HepG2 (cell line): ENCODE data around the gene USP5. TPM values are rescaled to one million over a fixed set of nuclear protein-coding genes. Genes with fewer than 3 reads are reported as not detected.

ENCODE experiments used
- CREB1 ChIP-seq, 2 experiments: fragments of 450-650 bp in 1 of 2; IDR thresholded peaks; 2 replicates each; pipeline ENCODE4 v1.6.1; 2016 to 2017; ENCODE audit warnings: control low read depth in 1 of 2, mild to moderate bottlenecking in 1 of 2, missing compliant biosample characterization in 1 of 2, missing genetic modification characterization in 1 of 2
- DMTF1 ChIP-seq: sonication (generic); formaldehyde crosslinking; IDR thresholded peaks from 2 replicates; pipeline ENCODE4 v1.4.0; 2020; ENCODE audit warnings: mild to moderate bottlenecking, missing genetic modification reagents
- DR1 ChIP-seq: sonication (generic); formaldehyde crosslinking; IDR thresholded peaks from 2 replicates; pipeline ENCODE4 v1.8.0; 2021; ENCODE audit warnings: mild to moderate bottlenecking, missing genetic modification reagents, inconsistent platforms
- FOXM1 ChIP-seq: sonication (generic); formaldehyde crosslinking; IDR thresholded peaks from 2 replicates; pipeline ENCODE4 v1.5.0; 2020; ENCODE audit warnings: missing genetic modification reagents
- GABPB1 ChIP-seq: IDR thresholded peaks from 2 replicates; pipeline ENCODE4 v1.6.1; 2016; ENCODE audit warnings: mild to moderate bottlenecking, missing genetic modification reagents, moderate library complexity, missing compliant biosample characterization
- HDAC1 ChIP-seq: sonication (generic); formaldehyde crosslinking; IDR thresholded peaks from 2 replicates; pipeline ENCODE4 v1.5.1; 2020; ENCODE audit warnings: mild to moderate bottlenecking, missing genetic modification reagents
- HDAC6 ChIP-seq: fragments of 200-600 bp; sonication (generic); IDR thresholded peaks from 2 replicates; pipeline ENCODE4 v1.7.0; 2017; ENCODE audit warnings: mild to moderate bottlenecking, antibody characterized with exemption, low read length, low read depth
- HNF4G ChIP-seq, 2 experiments: sonication (generic) in 1 of 2; formaldehyde crosslinking in 1 of 2; IDR thresholded peaks; 2 replicates each; pipeline versions ENCODE4 v1.4.0 to v1.6.1; 2011 to 2020; ENCODE audit warnings: borderline replicate concordance in 2 of 2, low read depth in 2 of 2, mild to moderate bottlenecking in 2 of 2, low read length in 1 of 2, missing genetic modification reagents in 1 of 2, moderate library complexity in 1 of 2
- KLF11 ChIP-seq: IDR thresholded peaks from 2 replicates; pipeline ENCODE4 v1.6.1; 2016; ENCODE audit warnings: missing compliant biosample characterization
- PHF20 ChIP-seq: sonication (generic); formaldehyde crosslinking; IDR thresholded peaks from 2 replicates; pipeline ENCODE4 v1.5.0; 2020; ENCODE audit warnings: mild to moderate bottlenecking, missing genetic modification reagents
- PHF21A ChIP-seq: sonication (generic); formaldehyde crosslinking; IDR thresholded peaks from 2 replicates; pipeline ENCODE4 v1.5.0; 2020; ENCODE audit warnings: mild to moderate bottlenecking, missing genetic modification reagents
- PRPF4 ChIP-seq: fragments of 200-400 bp; formaldehyde crosslinking; IDR thresholded peaks from 2 replicates; pipeline ENCODE4 v1.6.1; 2016; ENCODE audit warnings: low read length, low read depth; ENCODE audit not compliant: poor library complexity, severe bottlenecking
- RFX1 ChIP-seq: fragments of 450-650 bp; IDR thresholded peaks from 2 replicates; pipeline ENCODE4 v1.6.1; 2017
- RNF2 ChIP-seq: fragments of 450-650 bp; conservative IDR thresholded peaks from 2 replicates; pipeline ENCODE4 v1.6.1; 2016; ENCODE audit warnings: low read depth
- ZIK1 ChIP-seq: sonication (generic); formaldehyde crosslinking; IDR thresholded peaks from 2 replicates; pipeline ENCODE4 v1.5.0; 2020; ENCODE audit warnings: mild to moderate bottlenecking, low read depth, missing genetic modification reagents, borderline replicate concordance
- ZNF136 ChIP-seq: sonication (generic); formaldehyde crosslinking; IDR thresholded peaks from 2 replicates; pipeline ENCODE4 v1.8.1; 2022; ENCODE audit warnings: low read depth, mild to moderate bottlenecking, moderate library complexity, missing genetic modification reagents
- ZNF256 ChIP-seq: sonication (generic); formaldehyde crosslinking; conservative IDR thresholded peaks from 2 replicates; pipeline ENCODE4 v1.4.0; 2020; ENCODE audit warnings: missing genetic modification reagents
- ZNF619 ChIP-seq: sonication (generic); formaldehyde crosslinking; IDR thresholded peaks from 2 replicates; pipeline ENCODE4 v1.4.0; 2020; ENCODE audit warnings: mild to moderate bottlenecking, missing genetic modification reagents
- ZNF644 ChIP-seq: IDR thresholded peaks from 2 replicates; pipeline ENCODE4 v1.6.1; 2016; ENCODE audit warnings: low read depth
- ZSCAN20 ChIP-seq: sonication (generic); formaldehyde crosslinking; IDR thresholded peaks from 2 replicates; pipeline ENCODE4 v1.4.0; 2020; ENCODE audit warnings: missing genetic modification reagents, mild to moderate bottlenecking, borderline replicate concordance
- polyA plus RNA-seq, 8 experiments: library from polyadenylated mRNA; depleted of rRNA in 3 of 8; stranded (reverse) in 7 of 8; unstranded in 1 of 8; fragments of >200 nt; fragmentation: Illumina TruSeq in 4 of 8; extraction: Trizol in 4 of 8; gene quantifications; 2 replicates each; pipeline versions ENCODE4 v1.2.1 to v1.2.3, GENCODE V29; 2011 to 2016; ENCODE audit warnings: low read depth in 4 of 8, missing spikeins in 1 of 8, mixed read lengths in 1 of 8; ENCODE audit not compliant: insufficient read depth in 1 of 8
- total RNA-seq, 5 experiments: library from RNA; depleted of rRNA; stranded (reverse); fragments of >200 nt; fragmentation: Illumina TruSeq; extraction: Trizol; gene quantifications; 2 replicates each; pipeline ENCODE4 v1.2.3, GENCODE V29; 2016; ENCODE audit warnings: low read depth in 1 of 5
- TF ChIP-seq, protein P1 (sequence below): sonication (generic); formaldehyde crosslinking; IDR thresholded peaks from 2 replicates; pipeline ENCODE4 v1.5.0; 2020; ENCODE audit warnings: mild to moderate bottlenecking, missing genetic modification reagents, borderline replicate concordance

USP5 gene
- total and polyA plus RNA-seq, 2 of the 13 experiments (the other 11 are each of a cell fraction or from before 2014, with no cell fraction given): 39.6 to 56.0 TPM

DNA sequence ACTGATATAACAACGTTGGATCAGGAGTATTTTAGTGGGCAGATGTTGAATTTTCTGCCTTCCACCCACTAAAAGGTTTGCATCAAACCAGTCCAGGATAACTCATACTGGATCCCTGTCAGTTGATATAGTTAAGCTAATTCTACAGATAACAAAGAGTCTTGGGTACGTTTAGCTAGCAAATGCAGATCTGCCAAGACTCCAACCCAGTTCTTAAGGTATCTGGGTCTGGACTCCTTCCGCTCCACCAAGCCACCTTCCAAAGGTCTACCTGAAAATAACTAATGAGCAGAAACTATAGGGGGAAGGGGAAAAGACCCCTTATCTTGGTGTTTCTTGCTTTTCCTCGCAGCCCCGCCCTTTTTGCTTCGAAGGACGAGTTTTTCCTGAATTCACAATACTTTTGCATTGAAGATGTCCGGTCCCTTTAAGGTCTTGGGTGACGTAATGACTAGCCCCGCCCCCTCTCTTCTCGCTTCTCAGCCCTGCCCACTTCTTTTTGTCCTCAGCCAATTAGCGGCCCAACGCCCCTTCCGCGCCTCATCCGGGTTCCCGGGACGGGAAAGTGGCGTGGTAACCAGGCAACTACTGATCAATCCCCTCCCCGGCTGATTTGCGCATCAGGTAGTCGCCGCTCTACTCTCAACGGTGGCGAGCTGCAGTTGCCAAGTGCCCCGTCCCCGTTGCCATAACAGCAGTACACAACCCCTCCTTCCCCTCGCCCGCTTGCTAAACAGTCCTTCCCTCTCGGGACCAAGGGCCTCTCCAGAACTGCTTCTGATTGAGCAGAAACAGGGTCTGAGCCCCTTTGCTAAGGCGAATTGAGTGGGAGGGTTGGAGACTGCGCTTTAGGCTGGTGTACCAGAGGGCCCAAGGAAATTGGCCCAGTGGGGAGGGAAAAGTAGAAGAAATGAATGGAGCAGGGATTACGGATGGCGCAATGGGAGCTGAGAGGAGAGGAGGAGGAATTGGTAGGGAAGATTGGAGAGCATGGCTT is 52.6 kb downstream of the USP5 start, which contains the start of gene LRRC23 (continued):
- TF ChIP-seq PRPF4: no peak
- peak; percentile 61; the same call in 1 of the 2 replicates for TF ChIP-seq ZNF619 (CRISPR knock-in tag)
- no peak; the same call in 1 of the 2 replicates for TF ChIP-seq ZNF256 (CRISPR knock-in tag)
- TF ChIP-seq RFX1: peak; percentile 96
- TF ChIP-seq ZSCAN20 (CRISPR knock-in tag): no peak
- 0 out of 2 replicates have a peak, but pooled peaks have one; percentile 43 for TF ChIP-seq HDAC1 (CRISPR knock-in tag)
- TF ChIP-seq, protein P1, sequence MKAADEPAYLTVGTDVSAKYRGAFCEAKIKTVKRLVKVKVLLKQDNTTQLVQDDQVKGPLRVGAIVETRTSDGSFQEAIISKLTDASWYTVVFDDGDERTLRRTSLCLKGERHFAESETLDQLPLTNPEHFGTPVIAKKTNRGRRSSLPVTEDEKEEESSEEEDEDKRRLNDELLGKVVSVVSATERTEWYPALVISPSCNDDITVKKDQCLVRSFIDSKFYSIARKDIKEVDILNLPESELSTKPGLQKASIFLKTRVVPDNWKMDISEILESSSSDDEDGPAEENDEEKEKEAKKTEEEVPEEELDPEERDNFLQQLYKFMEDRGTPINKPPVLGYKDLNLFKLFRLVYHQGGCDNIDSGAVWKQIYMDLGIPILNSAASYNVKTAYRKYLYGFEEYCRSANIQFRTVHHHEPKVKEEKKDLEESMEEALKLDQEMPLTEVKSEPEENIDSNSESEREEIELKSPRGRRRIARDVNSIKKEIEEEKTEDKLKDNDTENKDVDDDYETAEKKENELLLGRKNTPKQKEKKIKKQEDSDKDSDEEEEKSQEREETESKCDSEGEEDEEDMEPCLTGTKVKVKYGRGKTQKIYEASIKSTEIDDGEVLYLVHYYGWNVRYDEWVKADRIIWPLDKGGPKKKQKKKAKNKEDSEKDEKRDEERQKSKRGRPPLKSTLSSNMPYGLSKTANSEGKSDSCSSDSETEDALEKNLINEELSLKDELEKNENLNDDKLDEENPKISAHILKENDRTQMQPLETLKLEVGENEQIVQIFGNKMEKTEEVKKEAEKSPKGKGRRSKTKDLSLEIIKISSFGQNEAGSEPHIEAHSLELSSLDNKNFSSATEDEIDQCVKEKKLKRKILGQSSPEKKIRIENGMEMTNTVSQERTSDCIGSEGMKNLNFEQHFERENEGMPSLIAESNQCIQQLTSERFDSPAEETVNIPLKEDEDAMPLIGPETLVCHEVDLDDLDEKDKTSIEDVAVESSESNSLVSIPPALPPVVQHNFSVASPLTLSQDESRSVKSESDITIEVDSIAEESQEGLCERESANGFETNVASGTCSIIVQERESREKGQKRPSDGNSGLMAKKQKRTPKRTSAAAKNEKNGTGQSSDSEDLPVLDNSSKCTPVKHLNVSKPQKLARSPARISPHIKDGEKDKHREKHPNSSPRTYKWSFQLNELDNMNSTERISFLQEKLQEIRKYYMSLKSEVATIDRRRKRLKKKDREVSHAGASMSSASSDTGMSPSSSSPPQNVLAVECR (CRISPR knock-in tag): peak; percentile 90
- TF ChIP-seq PHF20 (CRISPR knock-in tag): no peak
- peak; percentile 89 for TF ChIP-seq CREB1 (IDR thresholded peaks at IDR 0.05)
- TF ChIP-seq CREB1 (CRISPR knock-in tag; IDR thresholded peaks at IDR 0.05): peak; percentile 93
- TF ChIP-seq FOXM1 (CRISPR knock-in tag): no peak
- no peak for TF ChIP-seq PHF21A
- no peak for TF ChIP-seq DR1 (CRISPR knock-in tag)
- TF ChIP-seq KLF11 (CRISPR knock-in tag): no peak
- peak; percentile 42; the same call in 1 of the 2 replicates for TF ChIP-seq GABPB1 (CRISPR knock-in tag)
- no peak for TF ChIP-seq ZNF644
- peak; percentile 95; the same call in 1 of the 2 replicates for TF ChIP-seq DMTF1
- TF ChIP-seq HNF4G (IDR thresholded peaks at IDR 0.05; ENCODE audit: borderline replicate concordance, low read depth, low read length): no peak
- TF ChIP-seq HNF4G (CRISPR knock-in tag; IDR thresholded peaks at IDR 0.05; ENCODE audit: borderline replicate concordance, low read depth): no peak
- no peak for TF ChIP-seq ZNF136 (CRISPR knock-in tag)
- no peak for TF ChIP-seq RNF2
- TF ChIP-seq ZIK1 (CRISPR knock-in tag): no peak
- TF ChIP-seq HDAC6: no peak
